WTC11 (cell line): Measurements from ENCODE around the gene IPO4. TPM values are rescaled to one million over a fixed set of nuclear protein-coding genes. Genes with fewer than 3 reads are reported as not detected.
A peak's percentile ranks its signal among the peaks of the same experiment; 100 is the strongest.

Experiments
- ATAC-seq: fragments of 200-7000 bp; cut with Tn5 transposase; 2 replicates; pipeline ENCODE4 v1.10.0; 2021; ENCODE audit warnings: mild to moderate bottlenecking, moderate library complexity
- CTCF ChIA-PET: fragments of 300-600 bp; sonication (Branson Sonifier 250); formaldehyde crosslinking; loops from one replicate; lab custom pipeline; 2021; ENCODE audit warnings: antibody characterized with exemption; lab: Charles Lee
- POLR2A ChIA-PET: fragments of 350-600 bp; sonication (Branson Sonifier 250); formaldehyde crosslinking; loops from one replicate; lab custom pipeline; 2021; ENCODE audit warnings: antibody characterized with exemption; lab: Charles Lee
- DNase-seq: peaks from one replicate; pipeline ENCODE4 v3.0.0; 2021; ENCODE audit warnings: low spot score
- H3K27ac Mint-ChIP-seq: 2 replicates; pipeline ENCODE4 v1.8.0; 2021; ENCODE audit warnings: mixed read lengths
- H3K27me3 Mint-ChIP-seq: 2 replicates; pipeline ENCODE4 v1.8.0; 2021; ENCODE audit warnings: low read depth, mild to moderate bottlenecking, moderate library complexity, mixed read lengths
- H3K36me3 Mint-ChIP-seq: 2 replicates; pipeline ENCODE4 v1.8.0; 2021; ENCODE audit warnings: mixed read lengths
- H3K4me1 Mint-ChIP-seq: 2 replicates; pipeline ENCODE4 v1.8.0; 2022; ENCODE audit warnings: mixed read lengths
- H3K4me3 Mint-ChIP-seq: 2 replicates; pipeline ENCODE4 v1.8.0; 2021; ENCODE audit warnings: mild to moderate bottlenecking, moderate library complexity, mixed read lengths
- H3K9me3 Mint-ChIP-seq: 2 replicates; pipeline ENCODE4 v1.8.0; 2021; ENCODE audit warnings: mixed read lengths
- ARID4B ChIP-seq: sonication (generic); formaldehyde crosslinking; IDR thresholded peaks from 2 replicates; pipeline ENCODE4 v1.8.0; 2023; ENCODE audit warnings: missing genetic modification reagents, mild to moderate bottlenecking, borderline replicate concordance
- ATF1 ChIP-seq: sonication (generic); formaldehyde crosslinking; IDR thresholded peaks from 2 replicates; pipeline ENCODE4 v1.8.1; 2023; ENCODE audit warnings: mild to moderate bottlenecking, moderate library complexity, missing genetic modification reagents
- CREM ChIP-seq: sonication (generic); formaldehyde crosslinking; IDR thresholded peaks from 2 replicates; pipeline ENCODE4 v1.8.1; 2022; ENCODE audit warnings: mild to moderate bottlenecking, missing genetic modification reagents, moderate library complexity
- NR2C2 ChIP-seq: sonication (generic); formaldehyde crosslinking; IDR thresholded peaks from 2 replicates; pipeline ENCODE4 v1.8.0; 2022; ENCODE audit warnings: mild to moderate bottlenecking, missing genetic modification reagents
- RELA ChIP-seq: sonication (generic); formaldehyde crosslinking; IDR thresholded peaks from 2 replicates; pipeline ENCODE4 v1.8.1; 2022; ENCODE audit warnings: missing genetic modification reagents, mild to moderate bottlenecking, borderline replicate concordance
- SP1 ChIP-seq: sonication (generic); formaldehyde crosslinking; conservative IDR thresholded peaks from 2 replicates; pipeline ENCODE4 v1.8.1; 2022; ENCODE audit warnings: missing genetic modification reagents
- ZBTB43 ChIP-seq: sonication (generic); formaldehyde crosslinking; IDR thresholded peaks from 2 replicates; pipeline ENCODE4 v1.8.1; 2023; ENCODE audit warnings: mild to moderate bottlenecking, missing genetic modification reagents
- ZNF138 ChIP-seq: sonication (generic); formaldehyde crosslinking; conservative IDR thresholded peaks from 2 replicates; pipeline ENCODE4 v1.8.1; 2022; ENCODE audit warnings: mild to moderate bottlenecking, moderate library complexity, missing genetic modification reagents
- ZNF232 ChIP-seq: sonication (generic); formaldehyde crosslinking; IDR thresholded peaks from 2 replicates; pipeline ENCODE4 v1.8.0; 2022; ENCODE audit warnings: mild to moderate bottlenecking, missing genetic modification reagents
- ZNF671 ChIP-seq: fragments of 250-450 bp; sonication (Bioruptor Pico); IDR thresholded peaks from 2 replicates; pipeline ENCODE4 v1.8.0; 2021; ENCODE audit warnings: mild to moderate bottlenecking
- total RNA-seq: library from RNA; stranded (reverse); gene quantifications from 3 replicates; pipeline ENCODE4 v1.2.3, GENCODE V29; 2021
- TF ChIP-seq, protein P1 (sequence below): fragments of 200-600 bp; IDR thresholded peaks from 2 replicates; pipeline ENCODE4 v1.8.0; 2022; ENCODE audit warnings: antibody characterized with exemption
- TF ChIP-seq, protein P2 (sequence below): sonication (generic); formaldehyde crosslinking; conservative IDR thresholded peaks from 2 replicates; pipeline ENCODE4 v1.8.1; 2022; ENCODE audit warnings: mild to moderate bottlenecking, missing genetic modification reagents
- TF ChIP-seq, protein P3 (sequence below): sonication (generic); formaldehyde crosslinking; IDR thresholded peaks from 2 replicates; pipeline ENCODE4 v1.8.1; 2023; ENCODE audit warnings: mild to moderate bottlenecking, missing genetic modification reagents, moderate library complexity
- TF ChIP-seq, protein P4 (sequence below): fragments of 250-450 bp; sonication (Bioruptor Pico); conservative IDR thresholded peaks from 2 replicates; pipeline ENCODE4 v1.9.0; 2021; ENCODE audit warnings: mild to moderate bottlenecking
- TF ChIP-seq, protein P5 (sequence below): sonication (generic); formaldehyde crosslinking; IDR thresholded peaks from 2 replicates; pipeline ENCODE4 v1.8.1; 2023; ENCODE audit warnings: mild to moderate bottlenecking, missing genetic modification reagents, borderline replicate concordance
- TF ChIP-seq, protein P6 (sequence below): sonication (generic); formaldehyde crosslinking; IDR thresholded peaks from 2 replicates; pipeline ENCODE4 v1.8.1; 2022; ENCODE audit warnings: mild to moderate bottlenecking, missing genetic modification reagents, moderate library complexity, borderline replicate concordance

Gene IPO4
- total RNA-seq, 1 experiment from 2014 or later = 128 TPM

GRCh38 chr14:24197056-24197450 is 8.4 kb upstream of the IPO4 start:
- H3K4me3 Mint-ChIP-seq = peak overlapping the region; percentile 94
- POLR2A ChIA-PET = interaction anchor here (0.7 to 1.9 kb wide), 3 partner anchors 13 to 99 kb away, joined by 3 to 9 read pairs (median 3); partner anchors contain the start of gene MDP1

DNA sequence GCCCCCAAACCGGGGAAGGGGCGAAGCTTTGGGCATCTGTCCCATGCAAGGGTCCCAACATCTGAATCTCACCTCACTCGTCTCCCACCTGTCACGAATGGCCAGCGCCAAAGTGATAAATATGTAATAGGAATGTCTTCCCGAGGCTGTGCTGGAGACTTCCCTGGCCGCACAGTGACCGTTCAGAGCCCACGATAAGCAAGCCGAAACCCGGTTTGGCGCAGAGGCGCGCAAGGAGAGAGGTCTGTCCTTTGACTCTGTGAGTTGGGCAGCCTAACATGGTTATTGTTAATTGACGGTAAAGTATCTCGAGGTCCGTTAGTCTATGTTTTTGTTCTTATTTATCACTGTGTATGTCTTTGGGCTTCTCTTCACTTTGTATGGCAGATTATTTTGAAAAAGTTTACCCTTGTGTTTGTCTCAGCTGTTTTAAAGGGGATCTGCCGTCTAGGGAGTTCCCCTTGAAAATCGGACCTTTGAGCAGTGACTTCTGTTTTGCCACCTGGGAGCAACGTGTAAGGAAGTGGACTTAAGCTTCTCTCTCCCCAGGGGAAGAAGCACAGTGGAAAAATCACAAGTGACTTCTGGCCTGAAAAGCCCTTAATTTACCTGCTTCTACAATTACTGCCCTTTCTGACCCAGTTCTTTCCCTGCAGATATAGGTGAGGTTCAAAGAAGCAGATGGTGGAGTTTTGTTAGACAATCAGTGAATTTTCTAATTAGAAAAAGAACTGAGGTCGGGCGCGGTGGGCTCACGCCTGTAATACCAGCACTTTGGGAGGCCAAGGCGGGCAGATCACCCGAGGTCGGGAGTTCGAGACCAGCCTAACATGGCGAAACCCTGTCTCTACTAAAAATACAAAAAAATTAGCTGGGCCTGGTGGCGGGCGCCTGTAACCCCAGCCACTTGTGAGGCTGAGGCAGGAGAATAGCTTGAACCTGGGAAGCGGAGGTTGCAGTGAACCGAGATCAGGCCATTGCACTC is 7.7 kb upstream of the IPO4 start:
- peaks cover 11% of the 10 kb centered on the region for H3K9me3 Mint-ChIP-seq
- peak; percentile 21 for DNase-seq
- ATAC-seq = peak; percentile 14
- peak overlapping the region; percentile 94 for H3K4me3 Mint-ChIP-seq
- H3K27me3 Mint-ChIP-seq = no peaks in the 10 kb centered on the region
- peaks cover 38% of the 10 kb centered on the region for H3K36me3 Mint-ChIP-seq
- ChIA-PET POLR2A (interaction anchor here (0.7 to 1.9 kb wide), 14 partner anchors 13 to 103 kb away, joined by 3 to 20 read pairs (median 4); partner anchors contain the start of genes CHMP4A, IRF9, MDP1 and PCK2), CTCF (interaction anchor here (0.7 to 1.8 kb wide), 13 partner anchors 11 to 112 kb away, joined by 3 to 16 read pairs (median 4); partner anchors contain the start of genes CHMP4A, CIDEB, DCAF11 and EMC9)
- peaks cover 23% of the 10 kb centered on the region for H3K4me1 Mint-ChIP-seq
- peak overlapping the region; percentile 97 for H3K27ac Mint-ChIP-seq
- TF ChIP-seq NR2C2 (CRISPR knock-in tag) (no peak), SP1 (no peak), ZNF671 (no peak), ZBTB43 (no peak), ZNF232 (CRISPR knock-in tag) (no peak), ARID4B (CRISPR knock-in tag) (no peak), ZNF138 (CRISPR knock-in tag) (no peak)
- TF ChIP-seq, protein P1, sequence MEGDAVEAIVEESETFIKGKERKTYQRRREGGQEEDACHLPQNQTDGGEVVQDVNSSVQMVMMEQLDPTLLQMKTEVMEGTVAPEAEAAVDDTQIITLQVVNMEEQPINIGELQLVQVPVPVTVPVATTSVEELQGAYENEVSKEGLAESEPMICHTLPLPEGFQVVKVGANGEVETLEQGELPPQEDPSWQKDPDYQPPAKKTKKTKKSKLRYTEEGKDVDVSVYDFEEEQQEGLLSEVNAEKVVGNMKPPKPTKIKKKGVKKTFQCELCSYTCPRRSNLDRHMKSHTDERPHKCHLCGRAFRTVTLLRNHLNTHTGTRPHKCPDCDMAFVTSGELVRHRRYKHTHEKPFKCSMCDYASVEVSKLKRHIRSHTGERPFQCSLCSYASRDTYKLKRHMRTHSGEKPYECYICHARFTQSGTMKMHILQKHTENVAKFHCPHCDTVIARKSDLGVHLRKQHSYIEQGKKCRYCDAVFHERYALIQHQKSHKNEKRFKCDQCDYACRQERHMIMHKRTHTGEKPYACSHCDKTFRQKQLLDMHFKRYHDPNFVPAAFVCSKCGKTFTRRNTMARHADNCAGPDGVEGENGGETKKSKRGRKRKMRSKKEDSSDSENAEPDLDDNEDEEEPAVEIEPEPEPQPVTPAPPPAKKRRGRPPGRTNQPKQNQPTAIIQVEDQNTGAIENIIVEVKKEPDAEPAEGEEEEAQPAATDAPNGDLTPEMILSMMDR = no peak
- TF ChIP-seq, protein P2, sequence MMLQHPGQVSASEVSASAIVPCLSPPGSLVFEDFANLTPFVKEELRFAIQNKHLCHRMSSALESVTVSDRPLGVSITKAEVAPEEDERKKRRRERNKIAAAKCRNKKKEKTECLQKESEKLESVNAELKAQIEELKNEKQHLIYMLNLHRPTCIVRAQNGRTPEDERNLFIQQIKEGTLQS (CRISPR knock-in tag) = no peak
- TF ChIP-seq, protein P3, sequence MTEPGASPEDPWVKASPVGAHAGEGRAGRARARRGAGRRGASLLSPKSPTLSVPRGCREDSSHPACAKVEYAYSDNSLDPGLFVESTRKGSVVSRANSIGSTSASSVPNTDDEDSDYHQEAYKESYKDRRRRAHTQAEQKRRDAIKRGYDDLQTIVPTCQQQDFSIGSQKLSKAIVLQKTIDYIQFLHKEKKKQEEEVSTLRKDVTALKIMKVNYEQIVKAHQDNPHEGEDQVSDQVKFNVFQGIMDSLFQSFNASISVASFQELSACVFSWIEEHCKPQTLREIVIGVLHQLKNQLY = no peak
- TF ChIP-seq, protein P4, sequence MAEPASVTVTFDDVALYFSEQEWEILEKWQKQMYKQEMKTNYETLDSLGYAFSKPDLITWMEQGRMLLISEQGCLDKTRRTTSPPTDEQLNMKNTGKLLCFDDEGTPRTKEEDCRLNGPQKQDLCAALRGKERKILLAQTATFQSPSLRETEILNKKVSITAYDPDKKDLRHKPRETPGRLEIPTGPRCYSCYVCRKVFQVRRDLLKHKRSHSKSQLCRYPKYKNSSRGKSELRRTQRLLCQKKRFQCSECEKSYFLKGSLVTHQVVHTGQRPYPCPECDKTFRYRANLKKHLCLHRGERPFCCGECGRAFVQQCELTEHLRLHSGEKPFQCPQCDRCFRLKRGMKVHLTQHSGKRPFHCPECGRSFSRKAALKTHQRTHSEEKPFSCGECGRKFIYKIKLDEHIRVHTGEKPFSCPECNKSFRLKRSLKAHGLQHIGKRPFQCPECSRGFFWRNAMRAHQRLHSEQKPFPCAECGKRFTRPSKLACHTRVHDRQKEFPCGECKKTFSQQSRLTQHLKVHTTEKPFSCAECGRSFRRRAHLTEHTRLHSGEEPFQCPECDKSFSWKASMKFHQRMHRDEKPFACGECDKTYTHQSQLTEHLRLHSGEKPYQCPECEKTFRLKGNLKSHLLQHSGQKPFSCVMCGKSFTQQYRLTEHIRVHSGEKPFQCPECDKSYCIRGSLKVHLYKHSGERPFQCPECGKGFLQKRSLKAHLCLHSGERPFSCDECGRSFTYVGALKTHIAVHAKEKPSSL (CRISPR knock-in tag) = no peak
- TF ChIP-seq, protein P5, sequence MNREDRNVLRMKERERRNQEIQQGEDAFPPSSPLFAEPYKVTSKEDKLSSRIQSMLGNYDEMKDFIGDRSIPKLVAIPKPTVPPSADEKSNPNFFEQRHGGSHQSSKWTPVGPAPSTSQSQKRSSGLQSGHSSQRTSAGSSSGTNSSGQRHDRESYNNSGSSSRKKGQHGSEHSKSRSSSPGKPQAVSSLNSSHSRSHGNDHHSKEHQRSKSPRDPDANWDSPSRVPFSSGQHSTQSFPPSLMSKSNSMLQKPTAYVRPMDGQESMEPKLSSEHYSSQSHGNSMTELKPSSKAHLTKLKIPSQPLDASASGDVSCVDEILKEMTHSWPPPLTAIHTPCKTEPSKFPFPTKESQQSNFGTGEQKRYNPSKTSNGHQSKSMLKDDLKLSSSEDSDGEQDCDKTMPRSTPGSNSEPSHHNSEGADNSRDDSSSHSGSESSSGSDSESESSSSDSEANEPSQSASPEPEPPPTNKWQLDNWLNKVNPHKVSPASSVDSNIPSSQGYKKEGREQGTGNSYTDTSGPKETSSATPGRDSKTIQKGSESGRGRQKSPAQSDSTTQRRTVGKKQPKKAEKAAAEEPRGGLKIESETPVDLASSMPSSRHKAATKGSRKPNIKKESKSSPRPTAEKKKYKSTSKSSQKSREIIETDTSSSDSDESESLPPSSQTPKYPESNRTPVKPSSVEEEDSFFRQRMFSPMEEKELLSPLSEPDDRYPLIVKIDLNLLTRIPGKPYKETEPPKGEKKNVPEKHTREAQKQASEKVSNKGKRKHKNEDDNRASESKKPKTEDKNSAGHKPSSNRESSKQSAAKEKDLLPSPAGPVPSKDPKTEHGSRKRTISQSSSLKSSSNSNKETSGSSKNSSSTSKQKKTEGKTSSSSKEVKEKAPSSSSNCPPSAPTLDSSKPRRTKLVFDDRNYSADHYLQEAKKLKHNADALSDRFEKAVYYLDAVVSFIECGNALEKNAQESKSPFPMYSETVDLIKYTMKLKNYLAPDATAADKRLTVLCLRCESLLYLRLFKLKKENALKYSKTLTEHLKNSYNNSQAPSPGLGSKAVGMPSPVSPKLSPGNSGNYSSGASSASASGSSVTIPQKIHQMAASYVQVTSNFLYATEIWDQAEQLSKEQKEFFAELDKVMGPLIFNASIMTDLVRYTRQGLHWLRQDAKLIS (CRISPR knock-in tag) = no peak

More at GRCh38 chr14:24197056-24197450, 8.4 kb upstream of the IPO4 start:
- DNase-seq (no peak), ATAC-seq (no peak)
- Mint-ChIP-seq H3K9me3 (peaks cover 18% of the 10 kb centered on the region), H3K36me3 (peaks cover 40% of the 10 kb centered on the region), H3K27me3 (no peaks in the 10 kb centered on the region), H3K4me1 (peaks cover 24% of the 10 kb centered on the region), H3K27ac (0 out of 2 replicates have a peak overlapping the region, but pooled peaks have one; percentile 83)
- TF ChIP-seq, protein P6, sequence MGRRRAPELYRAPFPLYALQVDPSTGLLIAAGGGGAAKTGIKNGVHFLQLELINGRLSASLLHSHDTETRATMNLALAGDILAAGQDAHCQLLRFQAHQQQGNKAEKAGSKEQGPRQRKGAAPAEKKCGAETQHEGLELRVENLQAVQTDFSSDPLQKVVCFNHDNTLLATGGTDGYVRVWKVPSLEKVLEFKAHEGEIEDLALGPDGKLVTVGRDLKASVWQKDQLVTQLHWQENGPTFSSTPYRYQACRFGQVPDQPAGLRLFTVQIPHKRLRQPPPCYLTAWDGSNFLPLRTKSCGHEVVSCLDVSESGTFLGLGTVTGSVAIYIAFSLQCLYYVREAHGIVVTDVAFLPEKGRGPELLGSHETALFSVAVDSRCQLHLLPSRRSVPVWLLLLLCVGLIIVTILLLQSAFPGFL (CRISPR knock-in tag) = no peak
- TF ChIP-seq RELA (no peak), CREM (CRISPR knock-in tag) (no peak), ATF1 (CRISPR knock-in tag) (no peak)
- CTCF ChIA-PET = interaction anchor here (0.7 kb wide), 1 partner anchor 89 kb away, joined by 3 read pairs; no protein-coding TSS in a partner anchor
